GM19455 (cell line): ENCODE data around the gene ARHGDIB.

Experiments
- ATAC-seq: cut with Tn5 transposase; IDR thresholded peaks from one replicate; pipeline ENCODE4 v1.9.1; 2021; ENCODE audit not compliant: unreplicated experiment

Gene ARHGDIB

DNA sequence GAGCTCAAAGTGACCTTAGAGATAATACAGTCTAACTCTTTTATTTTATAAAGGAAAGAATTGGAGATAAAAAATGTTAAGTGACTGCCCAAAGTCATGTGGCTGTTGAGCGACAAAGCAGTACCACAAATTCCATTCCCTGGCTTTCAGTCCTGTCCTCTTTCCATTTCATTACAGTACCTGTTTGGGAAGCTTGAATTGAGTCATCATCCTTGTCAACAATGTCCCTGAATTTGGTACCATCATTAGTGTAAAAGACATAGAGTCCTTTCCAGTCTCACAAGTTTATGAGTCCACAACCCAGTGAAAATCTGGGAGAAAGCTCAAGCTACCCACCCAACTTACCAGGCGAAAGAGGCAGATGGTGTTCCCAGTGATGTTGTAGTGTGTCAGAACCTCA is 26.9 kb downstream of the ARHGDIB start:
- ATAC-seq, result no peak

DNA sequence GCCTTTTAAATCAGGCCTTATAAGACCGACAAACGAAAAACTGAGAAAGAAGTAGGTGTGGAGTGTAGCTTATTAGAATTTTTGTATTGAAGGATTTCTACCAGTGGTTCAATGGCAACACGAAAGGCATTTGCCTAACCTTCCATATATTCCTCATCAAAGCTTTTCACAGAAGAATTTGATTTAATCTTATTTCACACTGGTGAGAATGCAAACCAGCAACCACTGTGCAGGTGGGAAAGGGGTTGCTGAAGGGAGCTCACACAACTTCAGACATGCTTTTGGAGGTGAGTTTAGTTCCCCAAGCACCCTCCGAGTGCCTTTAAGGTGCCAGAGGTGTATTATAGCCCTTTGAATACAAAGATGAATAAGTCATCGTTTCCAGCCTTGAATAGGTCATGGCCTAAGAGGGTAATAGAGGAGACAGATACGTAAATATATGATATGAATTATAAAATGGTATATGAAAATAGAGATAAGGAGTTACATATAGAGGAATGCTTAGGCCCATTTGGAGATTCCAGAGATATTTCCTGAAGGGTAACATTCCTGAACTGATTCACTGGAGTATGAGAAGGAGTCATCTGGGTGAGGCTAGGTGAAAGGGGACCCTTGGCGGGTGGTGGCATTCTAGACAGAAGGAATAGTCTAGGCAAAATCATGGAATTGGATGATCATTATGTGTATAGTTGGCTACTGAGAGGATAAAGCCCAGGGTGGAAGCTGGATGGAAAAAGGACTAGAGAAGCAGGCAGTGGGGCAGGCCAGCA is 29.4 kb downstream of the ARHGDIB start:
- no peak for ATAC-seq

DNA sequence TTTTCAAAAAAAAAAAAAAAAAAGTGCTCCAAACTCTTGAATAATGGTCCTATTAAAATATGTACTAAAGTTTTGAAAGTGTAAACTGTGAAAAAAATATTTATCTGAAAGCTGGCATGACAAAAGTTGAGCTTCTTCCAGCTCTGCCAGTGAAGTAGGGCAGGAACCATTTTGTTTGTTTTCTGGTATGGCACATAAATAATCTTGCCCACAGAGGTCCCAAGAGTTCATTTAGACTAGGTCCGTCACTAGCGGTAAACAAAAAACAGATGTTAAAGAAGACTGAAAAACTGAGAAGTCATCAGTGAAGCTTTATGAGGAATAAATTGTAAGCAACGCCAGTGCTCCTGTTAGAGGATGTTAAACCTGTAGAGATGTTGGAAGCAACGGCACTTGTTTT is 30.0 kb downstream of the ARHGDIB start:
- no peak for ATAC-seq

DNA sequence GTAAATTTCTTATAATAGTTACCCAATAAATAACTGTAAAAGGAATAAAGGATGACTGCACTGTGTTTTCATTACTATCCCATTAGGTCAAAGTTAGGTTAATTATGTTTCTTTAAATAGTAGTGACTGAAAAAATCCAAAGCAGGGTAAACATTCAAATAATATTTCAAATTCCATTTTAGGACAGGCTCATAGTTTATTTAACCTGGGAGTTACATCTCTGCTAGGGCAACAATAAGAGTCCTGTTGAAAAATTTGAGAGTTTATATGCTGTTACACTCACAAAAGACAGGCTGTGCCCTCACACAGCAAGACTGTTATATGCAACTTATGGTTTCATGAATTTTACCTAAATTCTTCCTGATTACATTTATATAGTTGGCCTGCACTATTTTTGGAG is 31.1 kb downstream of the ARHGDIB start:
- ATAC-seq, result no peak

DNA sequence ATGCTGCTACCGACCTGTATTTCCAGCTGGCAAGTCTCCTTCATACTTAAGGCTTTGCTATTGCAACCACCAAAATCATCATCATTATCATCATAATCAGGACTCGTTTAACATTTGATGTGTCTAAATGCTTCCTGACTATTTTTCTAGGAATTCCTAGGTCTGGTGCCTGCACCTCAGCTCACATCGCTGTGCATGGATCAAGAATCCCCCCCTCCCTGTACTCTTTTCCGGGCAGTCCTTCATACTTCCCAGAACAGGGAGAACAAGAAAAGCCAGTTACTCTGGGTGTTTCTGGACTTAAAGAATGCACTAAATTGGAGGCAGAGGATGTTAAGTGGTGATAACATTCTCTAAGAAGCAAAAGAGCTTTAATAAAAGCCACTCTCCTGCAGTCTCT is 32.5 kb downstream of the ARHGDIB start:
- no peak for ATAC-seq

DNA sequence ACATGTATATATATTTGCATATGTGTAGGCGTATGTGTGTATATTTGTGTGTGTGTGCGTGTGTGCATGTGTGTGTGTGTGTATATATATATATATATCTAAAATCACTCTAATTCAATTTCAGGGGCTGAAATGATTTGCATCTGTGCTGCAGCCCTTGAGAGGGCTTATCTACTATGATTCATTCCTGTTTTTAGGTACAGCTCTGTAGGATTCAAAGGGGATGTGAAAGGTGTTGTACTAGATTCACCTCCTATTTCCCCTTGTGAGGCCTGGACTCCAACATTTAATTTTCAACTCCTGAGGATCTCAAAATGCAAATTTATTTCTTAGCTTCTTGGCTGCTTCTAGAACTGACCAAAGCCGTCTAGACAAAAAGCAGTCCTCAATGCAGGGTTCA is 34.1 kb downstream of the ARHGDIB start:
- no peak for ATAC-seq

DNA sequence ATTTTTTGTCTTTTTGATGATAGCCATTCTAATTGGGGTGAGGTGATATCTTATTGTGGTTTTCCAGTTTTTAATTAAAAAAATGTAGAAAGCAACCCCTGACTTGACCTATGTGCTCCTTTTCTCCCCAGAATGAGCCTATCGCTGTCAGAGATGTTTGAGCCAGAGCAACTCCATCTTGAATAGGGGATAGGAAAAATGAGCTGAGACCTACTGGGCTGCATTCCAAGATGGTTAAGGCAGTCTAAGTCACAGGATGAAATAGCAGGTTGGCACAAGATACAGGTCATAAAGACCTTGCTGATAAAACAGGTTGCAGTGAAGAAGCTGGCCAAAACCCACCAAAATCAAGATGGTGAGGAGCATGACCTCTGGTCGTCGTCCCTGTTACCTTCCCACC is 36.9 kb downstream of the ARHGDIB start:
- ATAC-seq, result no peak

DNA sequence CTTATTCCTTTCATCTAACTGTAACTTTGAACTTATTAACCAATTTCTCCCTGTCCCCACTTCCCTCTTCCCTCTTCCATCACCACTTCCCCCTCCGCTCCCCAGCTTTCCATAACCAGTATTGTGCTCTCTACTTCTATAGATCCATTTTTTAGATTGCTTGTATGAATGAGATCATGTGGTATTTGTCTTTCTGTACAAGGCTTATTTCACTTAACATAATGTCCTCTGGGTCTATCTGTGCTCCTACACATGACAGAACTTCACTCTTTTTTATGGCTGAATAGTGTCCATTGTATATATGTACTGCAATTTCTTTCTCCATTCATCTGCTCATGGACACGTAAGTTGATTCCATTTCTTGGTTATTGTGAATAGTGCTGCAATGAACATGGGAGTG is 37.5 kb downstream of the ARHGDIB start:
- no peak for ATAC-seq

DNA sequence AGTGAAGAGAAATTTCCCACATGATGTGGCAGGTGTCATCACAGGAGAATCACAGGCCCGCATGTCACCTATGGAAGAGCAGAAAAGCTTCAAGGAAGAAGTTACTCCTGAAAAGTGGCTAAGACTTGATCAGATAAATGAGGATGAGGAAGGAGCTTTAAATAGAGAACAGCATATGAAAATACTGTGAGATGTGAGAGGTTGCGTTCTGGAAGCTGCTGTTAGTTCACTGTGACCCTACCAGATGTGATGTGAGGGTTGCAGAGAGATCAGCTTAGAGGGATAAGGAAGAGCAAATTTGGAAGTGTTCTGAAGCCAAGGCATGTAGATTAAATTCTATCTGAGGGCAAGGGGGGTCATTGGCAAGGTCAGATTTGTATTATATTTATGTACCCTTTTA is 40.2 kb downstream of the ARHGDIB start:
- ATAC-seq, result no peak

DNA sequence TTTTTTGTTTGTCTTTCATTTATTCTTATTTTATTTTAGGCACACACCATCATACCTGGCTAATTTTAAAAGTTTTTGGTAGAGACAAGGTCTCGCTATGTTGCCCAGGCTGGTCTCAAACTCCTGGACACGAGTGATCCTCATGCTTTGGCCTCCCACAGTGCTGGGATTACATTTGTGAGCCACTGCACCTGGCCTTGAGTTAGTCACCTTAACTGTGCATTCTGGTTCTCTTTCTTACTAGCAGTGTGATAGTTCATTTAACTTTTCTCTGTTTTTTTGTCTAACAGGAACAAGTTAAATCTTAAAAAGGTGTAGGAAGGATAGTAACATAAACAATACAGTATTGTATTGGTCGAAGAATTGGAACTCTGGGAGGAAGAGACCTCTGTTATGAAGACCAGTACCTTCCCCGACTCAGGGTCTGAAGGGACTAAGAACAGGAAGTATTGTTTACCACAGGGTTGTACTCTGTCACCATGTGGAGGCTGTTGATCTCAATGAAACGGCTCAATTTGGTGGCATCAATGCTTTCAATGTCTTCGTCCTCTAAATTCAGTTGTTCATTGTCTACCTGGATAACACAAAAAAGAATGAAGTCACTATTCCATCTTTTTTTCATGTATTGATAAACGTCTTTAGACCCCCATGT is 40.8 kb downstream of the ARHGDIB start:
- ATAC-seq, result no peak

DNA sequence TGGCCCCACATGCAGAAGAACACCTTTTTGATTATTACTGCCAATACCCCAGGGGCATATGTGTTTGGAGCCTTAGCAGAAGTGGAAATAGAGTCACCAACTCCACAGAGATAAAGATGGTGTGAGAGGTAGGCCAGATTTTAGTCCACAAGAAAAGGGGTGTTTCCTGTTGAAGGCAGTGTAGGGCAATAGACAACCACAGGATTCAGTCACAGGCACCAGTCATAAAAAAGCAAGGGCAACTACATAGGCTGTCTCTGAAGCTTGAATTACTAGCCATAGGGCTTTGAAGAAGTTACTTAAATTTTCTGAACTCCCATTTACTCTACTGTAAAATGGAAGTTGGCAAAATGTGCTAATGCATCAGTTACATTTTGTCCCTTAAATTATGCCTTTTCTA is 41.9 kb downstream of the ARHGDIB start:
- no peak for ATAC-seq

DNA sequence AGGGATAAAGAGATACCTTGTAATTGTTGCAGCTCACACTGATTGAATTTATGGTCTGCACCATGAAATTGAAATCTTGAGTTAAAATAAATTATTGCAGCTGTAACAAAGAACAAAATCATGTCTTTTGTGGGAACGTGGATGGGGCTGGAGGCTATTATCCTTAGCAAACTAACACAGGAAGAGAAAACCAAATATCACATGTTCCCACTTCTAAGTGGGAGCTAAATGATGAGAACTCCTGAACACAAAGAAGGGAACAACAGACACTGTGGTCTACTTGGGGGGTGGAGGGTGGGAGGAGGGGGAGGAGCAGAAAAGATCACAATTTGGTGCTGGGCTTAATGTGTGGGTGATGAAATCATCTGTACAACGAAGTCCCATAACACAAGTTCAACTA is 45.7 kb downstream of the ARHGDIB start:
- no peak for ATAC-seq

DNA sequence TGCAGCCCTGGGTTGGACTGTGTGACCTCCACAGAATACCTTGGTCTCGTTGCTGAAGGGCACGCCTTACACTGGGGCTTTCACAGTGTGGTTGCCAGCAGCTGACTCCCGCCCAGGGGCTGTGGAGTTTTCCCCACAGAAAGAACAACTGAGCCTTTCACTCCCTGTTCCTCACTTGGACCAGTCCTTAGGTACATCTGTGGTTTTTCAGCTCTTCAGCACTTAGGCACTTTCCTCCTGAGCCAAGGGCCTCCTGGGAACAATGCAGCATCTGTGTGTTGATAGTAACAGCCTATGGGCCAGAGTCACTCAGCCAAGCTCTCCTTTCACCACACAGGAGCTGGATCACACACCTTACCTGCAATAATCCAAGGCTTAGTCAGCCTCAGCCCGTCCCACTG is 48.0 kb downstream of the ARHGDIB start:
- no peak for ATAC-seq

DNA sequence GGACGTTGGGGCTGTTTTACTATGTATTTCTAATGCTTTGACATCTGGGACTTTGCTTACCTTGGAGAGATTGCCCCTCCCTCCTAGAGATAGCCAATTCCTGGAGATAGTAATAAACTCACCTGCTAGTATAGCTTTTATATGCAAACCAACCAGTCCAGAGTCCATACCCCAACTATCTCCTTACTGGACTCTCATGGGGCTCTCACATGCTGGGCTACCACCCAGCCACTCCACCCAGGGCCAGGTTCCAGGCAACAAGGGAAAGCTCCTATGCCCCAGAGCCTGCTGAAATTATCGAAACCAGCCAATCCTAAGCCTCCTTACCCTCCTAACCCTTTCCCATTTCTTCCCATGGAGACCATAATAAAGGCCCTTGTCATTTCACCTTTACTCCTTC is 50.3 kb downstream of the ARHGDIB start:
- ATAC-seq, result no peak

DNA sequence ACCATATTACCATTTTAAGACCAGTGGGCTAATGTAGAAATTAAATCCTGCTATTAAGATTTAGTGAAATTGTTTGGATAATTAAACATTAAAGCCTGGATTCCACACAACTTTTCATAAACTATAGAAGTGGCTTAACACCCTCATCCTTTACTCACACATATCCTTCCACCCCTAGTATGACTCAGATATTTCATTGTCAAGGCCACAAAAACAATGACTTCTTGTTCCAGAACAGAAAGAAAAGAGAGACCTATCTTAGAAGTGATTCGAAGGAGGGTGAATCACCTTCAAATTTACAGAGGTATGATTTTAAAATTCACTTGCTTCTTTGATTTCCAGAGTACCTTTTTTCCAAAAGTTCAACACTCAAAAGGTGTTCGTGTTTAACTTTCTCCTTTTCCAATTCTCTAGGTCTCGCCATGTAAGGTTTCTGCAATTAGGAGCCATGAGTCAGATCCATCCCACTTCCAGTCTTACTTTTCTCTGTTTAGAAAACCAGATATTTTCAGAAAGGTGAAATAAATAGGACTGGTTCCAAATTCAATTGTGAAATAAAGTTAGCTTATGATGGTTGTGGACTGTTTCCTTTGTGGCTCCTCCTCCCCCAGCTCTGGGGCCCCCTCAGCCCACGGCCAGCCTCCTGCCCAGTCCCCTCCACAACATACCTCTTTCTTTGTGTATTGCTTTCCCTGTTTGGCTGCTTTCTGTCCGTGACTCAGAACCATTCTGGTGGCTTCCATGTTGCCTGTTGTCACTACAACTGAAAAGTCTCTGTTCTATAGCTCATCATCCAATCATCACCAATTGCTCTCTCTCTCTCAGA is 51.1 kb downstream of the ARHGDIB start:
- ATAC-seq, result no peak

DNA sequence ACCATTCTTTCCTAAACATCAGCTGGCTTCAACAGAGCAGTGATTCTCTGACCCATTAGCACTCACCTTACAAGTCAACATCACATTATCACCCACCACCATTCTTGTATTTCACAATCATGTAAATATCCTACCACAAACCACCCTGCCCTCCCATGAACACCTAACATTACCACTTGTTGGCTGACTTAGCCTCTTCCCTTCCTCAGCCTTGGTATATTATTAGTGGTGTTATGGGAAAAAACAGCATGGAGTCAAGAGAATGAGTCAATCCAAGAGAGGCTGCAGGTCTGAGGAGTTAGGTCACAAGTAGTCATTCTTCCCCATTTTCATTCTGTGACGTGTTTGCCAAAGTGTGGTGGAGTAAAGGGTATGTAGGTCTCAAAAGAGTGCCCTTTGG is 53.4 kb downstream of the ARHGDIB start:
- ATAC-seq, result no peak

DNA sequence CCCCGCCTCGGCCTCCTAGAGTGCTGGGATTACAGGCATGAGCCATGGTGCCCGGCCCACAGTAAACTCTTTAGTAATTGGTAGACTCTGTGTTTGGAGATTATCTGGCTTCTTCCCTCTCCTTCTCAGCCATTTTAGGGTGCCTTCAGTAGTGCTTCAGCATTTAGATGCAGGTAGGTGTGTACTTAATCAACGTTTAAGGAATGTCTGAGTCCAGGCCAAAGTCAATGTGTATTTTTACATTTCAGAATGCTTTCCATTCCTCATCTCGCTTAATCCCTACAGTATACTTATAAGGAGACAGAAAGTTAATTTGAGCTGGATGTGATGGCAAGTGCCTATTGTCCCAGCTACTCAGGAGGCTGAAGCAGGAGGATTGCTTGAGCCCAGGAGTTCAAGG is 55.3 kb downstream of the ARHGDIB start:
- ATAC-seq, result no peak

DNA sequence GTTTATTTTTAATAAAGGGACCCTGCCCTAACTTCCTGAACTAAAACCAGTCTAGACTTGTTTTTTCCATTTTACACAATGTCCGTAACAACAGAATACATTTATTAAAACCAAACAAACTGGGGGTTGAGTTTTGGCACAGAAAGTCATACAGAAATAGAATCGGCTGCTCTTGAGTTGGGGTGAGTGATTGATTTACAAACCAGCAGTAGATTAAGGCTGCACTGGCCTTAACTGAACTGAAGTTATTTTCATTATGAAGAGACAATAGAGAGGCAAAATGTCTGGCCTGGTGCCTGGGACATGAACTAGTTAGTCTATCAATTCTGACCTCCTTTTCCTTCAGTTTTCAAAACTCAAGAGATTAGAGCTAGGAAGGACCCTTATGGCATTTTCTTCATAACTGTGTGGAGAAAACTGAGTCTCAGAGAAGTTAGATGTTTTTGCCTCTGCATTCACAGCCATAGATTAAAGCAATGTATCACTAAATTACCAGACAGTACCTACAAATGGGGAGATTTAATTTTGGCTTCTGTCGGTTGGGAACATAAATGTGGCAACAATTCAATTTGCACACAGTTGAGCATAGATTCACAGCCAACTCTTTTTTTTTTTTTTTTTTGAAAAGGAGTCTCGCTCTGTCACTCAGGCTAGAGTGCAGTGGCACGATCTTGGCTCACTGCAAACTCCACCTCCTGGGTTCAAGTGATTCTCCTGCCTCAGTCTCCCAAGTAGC is 56.0 kb downstream of the ARHGDIB start:
- no peak for ATAC-seq

DNA sequence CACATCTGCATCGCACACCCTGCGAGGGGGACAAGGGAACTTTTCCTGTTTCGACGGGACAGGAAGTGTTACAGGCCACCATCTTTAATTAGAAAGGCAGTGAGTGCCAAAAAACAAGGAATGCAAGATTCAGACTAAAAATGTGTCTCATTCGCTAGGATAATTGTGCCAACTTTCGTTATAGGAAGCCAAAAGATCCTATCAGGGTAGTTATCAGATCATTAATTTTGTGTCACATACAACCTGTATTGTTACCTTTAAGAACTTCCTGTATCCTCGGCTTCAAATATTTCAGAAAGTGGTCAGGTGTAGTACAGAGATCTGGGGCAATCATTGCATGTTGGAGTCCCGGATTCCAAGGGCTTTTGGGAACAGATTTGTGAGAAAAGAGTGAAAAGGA is 56.5 kb downstream of the ARHGDIB start:
- no peak for ATAC-seq

DNA sequence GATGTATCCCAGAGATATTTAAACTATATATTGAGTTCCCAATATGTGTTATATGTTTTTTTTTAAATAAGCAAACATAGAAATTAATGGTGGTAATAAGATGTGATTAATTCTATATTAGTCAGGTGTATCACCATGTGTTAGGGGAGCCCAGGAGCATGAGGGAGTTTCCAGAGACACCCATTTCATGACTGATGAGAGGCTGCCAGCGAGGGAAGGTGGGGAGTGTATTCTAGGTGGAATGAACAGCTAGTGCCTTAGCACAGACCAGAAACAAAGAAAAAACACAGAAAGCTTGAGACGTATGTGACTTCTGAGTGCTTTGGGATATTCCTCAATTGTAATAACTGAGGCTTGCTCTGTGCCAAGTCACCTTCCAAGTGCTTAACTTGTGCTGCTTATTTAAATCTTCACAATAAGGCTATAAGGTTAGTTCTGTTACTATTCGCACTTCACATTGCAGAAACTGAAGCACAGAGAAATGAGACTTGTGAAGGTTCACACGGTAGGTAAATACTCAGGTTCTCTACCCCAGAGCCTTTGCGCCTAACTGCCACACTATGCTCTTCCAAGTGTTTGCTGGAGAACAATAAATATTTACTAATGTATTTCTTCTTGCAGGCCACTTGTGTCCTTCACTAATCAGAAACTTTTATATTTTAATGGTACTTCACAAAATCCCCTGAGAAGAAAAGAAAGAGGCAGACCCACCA is 57.9 kb downstream of the ARHGDIB start:
- ATAC-seq, result no peak

DNA sequence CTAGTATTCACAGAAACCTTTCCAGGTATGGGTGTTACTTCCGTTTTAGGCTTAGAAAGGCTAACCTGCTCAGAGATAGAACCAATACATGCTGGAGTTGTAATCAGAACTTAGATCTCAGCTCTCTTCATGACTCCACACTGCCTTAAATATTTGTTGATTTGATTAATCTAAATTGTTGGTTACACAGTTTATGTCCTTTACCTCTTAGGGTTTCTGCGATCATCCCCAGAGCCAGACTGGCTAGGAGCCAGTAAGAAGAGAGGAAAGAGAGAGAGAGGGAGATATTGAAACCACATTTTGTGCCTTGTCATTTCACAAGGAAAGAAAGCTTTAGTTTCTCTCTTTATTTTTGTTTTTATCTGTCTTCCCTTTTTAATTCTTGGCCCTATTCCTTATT is 58.9 kb downstream of the ARHGDIB start:
- ATAC-seq, result no peak
